HG03280 (cell line): Measurements from ENCODE around the gene CXCL5.
"Not testable (repeated sequence)": the region's sequence is repeated elsewhere in the genome, so short reads cannot be mapped to it uniquely, and the experiment has no call there.

ENCODE experiments used
- ATAC-seq: cut with Tn5 transposase; IDR thresholded peaks from one replicate; pipeline ENCODE4 v1.9.1; 2021; ENCODE audit warnings: mild to moderate bottlenecking, moderate library complexity; ENCODE audit not compliant: unreplicated experiment

CXCL5 gene

DNA sequence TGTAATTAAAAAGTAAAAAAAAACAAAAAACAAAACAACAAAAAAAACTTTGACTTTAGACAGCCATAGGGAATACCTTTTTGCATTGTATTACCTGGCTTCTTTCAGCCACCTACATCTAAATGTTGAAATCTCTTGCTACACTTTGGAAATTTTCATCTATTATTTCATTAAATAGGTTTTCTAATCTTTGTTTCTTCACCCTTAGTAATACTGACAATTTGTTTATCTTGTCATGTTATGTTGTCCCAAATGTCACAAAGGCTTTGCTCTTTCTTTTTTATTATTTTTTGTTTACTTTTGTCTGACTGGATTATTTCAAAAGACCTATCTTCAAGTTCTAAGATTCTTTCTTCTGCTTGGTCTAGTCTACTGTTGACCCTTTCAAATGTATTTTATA lies 24.1 kb downstream of the CXCL5 start:
- no peak for ATAC-seq

DNA sequence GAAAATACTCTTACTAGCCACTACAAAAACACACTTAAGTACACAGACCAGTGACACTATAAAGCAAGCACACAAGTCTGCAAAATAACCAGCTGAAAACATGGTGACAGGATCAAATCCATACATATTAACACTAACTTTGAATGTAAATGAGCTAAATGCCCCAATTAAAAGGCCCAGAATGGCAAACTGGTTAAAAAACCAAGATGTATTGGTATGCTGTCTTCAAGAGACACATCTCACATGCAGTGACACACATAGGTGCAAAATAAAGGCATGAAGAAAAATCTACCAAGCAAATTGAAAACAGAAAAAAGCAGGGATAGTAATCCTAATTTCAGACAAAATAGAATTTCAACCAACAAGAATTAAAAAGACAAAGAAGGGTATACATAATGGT lies 27.5 kb downstream of the CXCL5 start:
- ATAC-seq, result no peak

- ATAC-seq, result no peak
Observed at GRCh38 chr4:73970011-73970410, 28.5 kb downstream of the CXCL5 start.

- ATAC-seq, result no peak
Observed at GRCh38 chr4:73967866-73968265, 30.6 kb downstream of the CXCL5 start.

GRCh38 chr4:73964862-73965611 lies 33.4 kb downstream of the CXCL5 start:
- no peak for ATAC-seq

DNA sequence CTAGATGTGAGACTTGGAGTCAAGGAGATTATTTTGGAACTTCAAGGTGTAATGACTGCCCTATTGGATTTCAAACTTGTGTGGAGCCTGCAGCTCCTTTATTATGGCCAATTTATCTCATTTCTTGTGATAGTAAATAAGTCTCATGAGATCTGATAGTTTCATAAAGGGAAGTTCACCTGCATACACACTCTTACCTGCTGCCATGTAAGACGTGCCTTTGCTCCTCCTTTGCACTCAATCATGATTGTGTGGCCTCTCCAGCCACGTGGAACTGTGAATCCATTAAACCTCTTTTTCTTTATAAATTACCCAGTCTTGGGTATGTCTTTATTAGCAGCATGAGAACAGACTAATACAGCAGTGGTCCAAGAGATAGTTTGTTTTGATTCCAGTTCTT lies 35.8 kb downstream of the CXCL5 start:
- no peak for ATAC-seq

DNA sequence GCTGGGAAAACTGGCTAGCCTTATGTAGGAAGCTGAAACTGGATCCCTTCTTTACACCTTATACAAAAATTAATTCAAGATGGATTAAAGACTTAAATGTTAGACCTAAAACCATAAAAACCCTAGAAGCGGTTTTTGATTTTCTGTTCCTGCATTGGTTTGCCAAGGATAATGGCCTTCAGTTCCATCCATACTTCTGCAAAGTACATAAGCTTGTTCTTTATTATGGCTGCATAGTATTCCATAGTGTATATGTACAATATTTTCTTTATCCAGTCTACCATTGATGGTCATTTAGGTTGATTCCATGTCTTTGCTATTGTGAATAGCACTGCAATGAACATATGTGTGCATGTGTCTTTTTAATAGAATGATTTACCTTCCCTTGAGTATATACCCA lies 39.4 kb downstream of the CXCL5 start:
- not testable (repeated sequence) for ATAC-seq

GRCh38 chr4:73952352-73952751 lies 46.1 kb downstream of the CXCL5 start:
- ATAC-seq, result no peak

- ATAC-seq, result not testable (repeated sequence)
Observed at GRCh38 chr4:73950376-73950920, 48.0 kb downstream of the CXCL5 start.

DNA sequence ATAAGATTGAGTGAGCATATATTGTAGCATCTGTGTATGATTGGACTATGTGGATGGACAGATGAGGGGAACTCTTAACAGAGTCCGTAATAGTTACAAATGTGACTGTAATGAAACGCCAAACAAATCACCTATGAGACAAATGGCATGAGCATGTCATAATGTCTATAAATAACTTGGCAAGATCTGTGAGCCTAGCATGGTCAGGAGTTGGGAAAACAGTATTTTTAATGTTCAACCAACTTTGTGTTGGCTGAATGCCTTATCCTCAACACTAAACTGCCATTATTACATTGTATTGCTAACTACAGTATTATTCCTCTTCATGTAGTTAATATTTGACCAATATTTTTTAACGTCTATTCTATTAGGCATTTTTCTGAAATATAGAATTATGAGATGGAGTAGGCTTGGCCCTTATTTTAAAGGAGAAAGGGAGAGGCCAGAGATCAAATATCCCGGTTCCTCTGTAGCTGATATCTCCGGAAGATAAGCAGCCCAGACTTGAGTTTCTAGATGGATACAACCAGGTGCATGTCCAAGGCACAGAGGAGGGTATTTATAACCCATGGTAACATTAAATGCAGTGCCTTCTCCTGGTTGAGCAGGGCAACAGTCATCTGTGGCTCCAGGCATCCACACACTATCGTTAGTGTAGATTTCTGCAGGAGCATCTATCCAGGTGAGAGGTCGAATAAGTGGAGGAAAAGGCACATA lies 49.3 kb downstream of the CXCL5 start:
- ATAC-seq, result no peak

DNA sequence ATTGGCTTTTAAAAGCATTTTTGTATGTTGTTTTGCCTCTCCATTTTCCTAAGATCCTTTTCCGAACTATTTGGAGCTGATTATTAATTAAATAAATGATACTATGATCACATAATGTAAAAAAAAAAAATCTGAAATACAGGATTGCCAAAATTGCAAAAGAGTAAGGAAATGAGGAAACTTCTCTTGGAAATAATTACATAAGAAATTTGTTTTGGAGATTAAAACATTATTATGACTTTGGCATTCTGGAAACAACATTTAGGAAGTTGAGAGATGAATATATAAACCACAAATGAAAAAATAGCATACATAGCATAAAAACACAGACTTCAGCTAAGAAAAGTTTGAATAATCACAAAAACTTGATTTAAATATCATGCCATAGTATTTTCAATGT lies 50.2 kb downstream of the CXCL5 start:
- no peak for ATAC-seq

GRCh38 chr4:73947239-73947985 lies 51.1 kb downstream of the CXCL5 start:
- ATAC-seq, result no peak

GRCh38 chr4:73945674-73946449 lies 52.6 kb downstream of the CXCL5 start:
- ATAC-seq, result no peak
